ENCODE results near the gene POLE2. TPM values are rescaled to one million over a fixed set of nuclear protein-coding genes. Genes with fewer than 3 reads are reported as not detected.
A peak's percentile ranks its signal among the peaks of the same experiment; 100 is the strongest.

The POLE2 gene
- total and polyA plus RNA-seq, 2 of the 13 experiments (the other 11 are each of a cell fraction or from before 2014, with no cell fraction given) = 16.6 to 37.0 TPM

DNA sequence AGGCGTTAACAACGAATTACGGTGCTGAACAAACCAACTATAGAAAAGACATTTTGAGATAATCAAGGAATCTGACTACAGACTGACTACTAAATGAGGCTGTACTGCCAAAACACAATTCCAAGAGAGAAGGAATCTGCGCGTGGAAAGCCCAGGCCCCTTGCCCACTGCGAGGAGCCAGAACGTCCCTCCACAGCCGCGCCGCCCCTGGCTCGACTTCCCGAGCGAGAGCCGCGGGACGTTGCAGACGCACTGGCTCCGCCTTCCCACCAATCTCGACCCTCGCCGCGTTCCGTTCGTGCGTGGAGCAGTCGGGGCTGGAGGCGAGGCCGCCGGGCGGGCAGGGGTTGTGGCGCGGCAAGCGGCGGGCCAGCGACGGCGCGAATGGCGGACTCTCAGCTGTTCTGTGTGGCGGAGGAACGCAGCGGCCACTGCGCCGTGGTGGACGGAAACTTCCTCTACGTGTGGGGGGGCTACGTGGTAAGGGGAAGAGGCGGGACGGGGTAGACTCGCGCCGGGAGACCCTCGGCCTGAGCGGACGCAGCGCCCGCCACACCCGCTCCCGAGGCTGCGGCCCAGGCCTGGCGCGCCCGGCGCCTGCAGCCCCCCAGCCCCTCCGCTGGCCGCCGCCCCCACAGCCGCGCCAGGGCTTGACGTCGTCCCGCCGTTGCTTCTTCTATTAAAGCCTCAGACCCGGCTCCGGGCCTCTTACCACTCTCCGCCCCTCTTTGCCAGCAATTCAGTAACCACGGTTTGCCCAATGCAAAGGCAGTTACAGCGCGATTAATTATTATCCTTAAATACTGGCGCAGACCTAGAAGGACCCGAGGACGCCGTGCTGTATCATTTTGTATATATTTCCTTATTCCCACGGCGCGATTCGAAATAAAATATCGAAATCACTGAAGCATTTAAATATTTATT is 5.1 kb upstream of the POLE2 start, which contains the start of gene KLHDC1 (continued):
- no peak for TF ChIP-seq NPAS2 (CRISPR knock-in tag; IDR thresholded peaks at IDR 0.05; ENCODE audit: borderline replicate concordance)
- TF ChIP-seq ZSCAN29 (CRISPR knock-in tag; conservative IDR thresholded peaks at IDR 0.05) = no peak
- TF ChIP-seq ZNF263 (CRISPR knock-in tag; IDR thresholded peaks at IDR 0.05) = peak; percentile 23; the same call in 1 of the 2 replicates
- TF ChIP-seq FOXJ3 (CRISPR knock-in tag; IDR thresholded peaks at IDR 0.05; ENCODE audit: borderline replicate concordance) = no peak
- peak; percentile 81; the same call in 1 of the 2 replicates for TF ChIP-seq TBX2 (CRISPR knock-in tag; IDR thresholded peaks at IDR 0.05; ENCODE audit: borderline replicate concordance)
- no peak for TF ChIP-seq ZBTB49 (CRISPR knock-in tag; IDR thresholded peaks at IDR 0.05; ENCODE audit: borderline replicate concordance)
- TF ChIP-seq, protein P1, sequence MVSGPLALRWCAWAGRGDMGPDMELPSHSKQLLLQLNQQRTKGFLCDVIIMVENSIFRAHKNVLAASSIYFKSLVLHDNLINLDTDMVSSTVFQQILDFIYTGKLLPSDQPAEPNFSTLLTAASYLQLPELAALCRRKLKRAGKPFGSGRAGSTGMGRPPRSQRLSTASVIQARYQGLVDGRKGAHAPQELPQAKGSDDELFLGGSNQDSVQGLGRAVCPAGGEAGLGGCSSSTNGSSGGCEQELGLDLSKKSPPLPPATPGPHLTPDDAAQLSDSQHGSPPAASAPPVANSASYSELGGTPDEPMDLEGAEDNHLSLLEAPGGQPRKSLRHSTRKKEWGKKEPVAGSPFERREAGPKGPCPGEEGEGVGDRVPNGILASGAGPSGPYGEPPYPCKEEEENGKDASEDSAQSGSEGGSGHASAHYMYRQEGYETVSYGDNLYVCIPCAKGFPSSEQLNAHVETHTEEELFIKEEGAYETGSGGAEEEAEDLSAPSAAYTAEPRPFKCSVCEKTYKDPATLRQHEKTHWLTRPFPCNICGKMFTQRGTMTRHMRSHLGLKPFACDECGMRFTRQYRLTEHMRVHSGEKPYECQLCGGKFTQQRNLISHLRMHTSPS (CRISPR knock-in tag; IDR thresholded peaks at IDR 0.05; ENCODE audit: low read depth) = no peak
- TF ChIP-seq BHLHE40 (IDR thresholded peaks at IDR 0.05; ENCODE audit: low read length) = no peak
- TF ChIP-seq POLR2A (IDR thresholded peaks at IDR 0.05; ENCODE audit: insufficient read depth in 1 of 2, low read depth in 2 of 2, low read length in 2 of 2) = peak; percentile 50 to 70; a peak in 3 of 4 replicates
- no peak for TF ChIP-seq ZNF326 (CRISPR knock-in tag; IDR thresholded peaks at IDR 0.05; ENCODE audit: borderline replicate concordance)
- TF ChIP-seq GTF3A (CRISPR knock-in tag; conservative IDR thresholded peaks at IDR 0.05) = no peak
- no peak; the same call in 1 of the 2 replicates for TF ChIP-seq DR1 (CRISPR knock-in tag; IDR thresholded peaks at IDR 0.05)
- TF ChIP-seq ZNF282 (IDR thresholded peaks at IDR 0.05; ENCODE audit: partially characterized antibody) = no peak
- TF ChIP-seq POGZ (CRISPR knock-in tag; IDR thresholded peaks at IDR 0.05) = peak; percentile 75
- TF ChIP-seq ZNF616 (CRISPR knock-in tag; IDR thresholded peaks at IDR 0.05; ENCODE audit: low read depth) = 0 out of 2 replicates have a peak, but pooled peaks have one; percentile 50
- no peak for TF ChIP-seq ZNF432 (CRISPR knock-in tag; IDR thresholded peaks at IDR 0.05; ENCODE audit: borderline replicate concordance)
- peak; percentile 34; the same call in 1 of the 2 replicates for TF ChIP-seq POLR2AphosphoS5 (IDR thresholded peaks at IDR 0.05; ENCODE audit: low read depth, low read length)
- no peak for TF ChIP-seq STAG1 (CRISPR knock-in tag; IDR thresholded peaks at IDR 0.05)
- TF ChIP-seq SKI (IDR thresholded peaks at IDR 0.05; ENCODE audit: partially characterized antibody) = no peak
- no peak for TF ChIP-seq SIN3B (IDR thresholded peaks at IDR 0.05; ENCODE audit: low read length)
- TF ChIP-seq ZC3H13 (CRISPR knock-in tag; IDR thresholded peaks at IDR 0.05) = peak; percentile 84
